HG03575 (cell line): ENCODE measurements around the gene MKI67.

Source experiments
- ATAC-seq: cut with Tn5 transposase; IDR thresholded peaks from one replicate; pipeline ENCODE4 v1.9.1; 2021; ENCODE audit not compliant: unreplicated experiment, insufficient number of reproducible peaks, low FRiP score; ENCODE audit errors: extremely low read depth

The MKI67 gene

DNA sequence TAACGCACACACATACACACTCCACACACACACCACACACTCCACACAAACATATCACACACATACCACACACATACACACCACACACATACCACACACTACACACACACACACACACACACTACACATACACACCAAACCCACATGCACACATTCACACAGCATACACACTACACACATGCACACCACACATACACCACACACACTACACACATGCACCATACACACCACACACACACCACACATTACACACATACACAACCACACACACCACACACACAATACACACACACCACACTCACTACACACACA, 66.3 kb downstream of the MKI67 start:
- no peak for ATAC-seq

DNA sequence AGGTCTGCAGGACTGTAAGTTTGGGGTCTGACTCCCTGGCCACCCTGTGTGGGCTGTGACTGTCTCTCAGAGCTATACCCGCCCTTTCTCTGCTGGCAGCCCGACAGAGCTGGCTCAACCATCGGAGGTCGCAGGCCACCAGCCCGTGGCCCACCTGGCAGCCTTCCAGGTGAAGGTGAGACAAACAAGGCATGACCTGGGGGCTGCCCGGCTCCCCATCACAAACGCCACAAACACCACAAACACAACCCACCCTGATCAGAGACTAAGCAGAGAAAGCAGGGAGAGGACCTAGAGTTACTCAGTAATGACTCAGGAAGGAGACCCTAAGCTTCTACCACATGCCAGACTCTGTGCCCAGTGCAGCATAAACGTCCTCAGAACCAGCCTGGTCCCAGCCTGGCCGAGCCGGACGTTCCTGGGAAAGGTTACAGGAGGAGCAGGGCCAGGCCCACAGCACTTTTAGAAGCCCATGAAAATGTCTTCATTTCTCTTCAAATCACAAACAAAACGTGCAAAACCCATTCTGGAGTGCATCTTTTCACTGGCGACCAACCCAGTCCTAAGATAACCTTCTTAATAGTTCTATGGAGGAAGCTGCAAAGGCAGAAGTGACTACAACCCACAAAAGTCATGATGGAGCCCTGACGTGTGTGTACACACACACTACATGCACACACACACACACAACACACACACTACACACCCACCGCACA, 66.8 kb downstream of the MKI67 start:
- ATAC-seq: no peak

DNA sequence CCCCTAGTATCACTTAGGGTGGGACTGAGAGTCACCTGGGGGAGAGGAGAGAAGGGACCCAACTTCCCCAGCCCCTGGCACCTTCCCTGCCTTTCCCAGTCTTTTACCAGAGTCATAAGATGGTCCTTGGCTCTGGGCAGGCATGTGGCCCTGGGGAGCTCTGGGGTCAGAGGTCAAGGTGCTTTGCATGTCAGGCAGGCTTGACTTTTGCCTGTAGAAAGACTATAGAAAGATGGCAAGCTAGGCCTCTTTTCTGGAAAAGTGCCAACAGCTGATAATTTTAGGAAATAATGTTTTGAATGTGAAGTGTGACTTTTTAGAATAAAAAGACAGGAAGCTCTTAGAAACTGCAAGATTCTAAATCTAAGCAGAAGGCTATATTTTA, 67.5 kb downstream of the MKI67 start:
- no peak for ATAC-seq

DNA sequence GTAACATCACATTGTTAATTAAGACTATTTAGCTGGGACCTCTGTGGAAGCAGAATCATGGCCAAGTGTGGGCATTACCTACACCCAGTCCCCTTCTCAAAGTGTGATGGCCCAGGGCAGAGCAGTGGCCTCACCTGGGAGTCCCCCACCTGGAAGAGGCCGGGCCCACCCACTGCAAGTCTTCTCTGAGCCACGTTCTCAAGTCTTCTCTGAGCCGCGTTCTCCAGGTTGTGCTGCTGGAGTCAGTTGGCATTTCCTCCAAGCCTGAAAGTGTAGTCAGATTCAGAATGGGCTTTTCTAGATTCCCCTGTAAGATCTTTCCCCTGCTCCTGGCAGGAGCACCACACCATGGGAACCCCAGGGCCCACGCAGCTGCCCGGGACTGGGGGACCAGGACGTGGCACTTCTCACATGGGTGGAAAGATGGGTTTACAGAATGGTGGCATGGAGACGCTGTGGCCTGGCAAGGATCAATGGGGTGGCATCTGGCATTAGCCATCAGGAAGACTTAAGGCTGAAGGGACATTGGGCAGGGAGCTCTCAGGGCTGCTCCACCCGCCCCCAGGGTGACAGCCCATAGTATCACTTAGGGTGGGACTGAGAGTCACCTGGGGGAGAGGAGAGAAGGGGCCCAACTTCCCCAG, 68.0 kb downstream of the MKI67 start:
- no peak for ATAC-seq

DNA sequence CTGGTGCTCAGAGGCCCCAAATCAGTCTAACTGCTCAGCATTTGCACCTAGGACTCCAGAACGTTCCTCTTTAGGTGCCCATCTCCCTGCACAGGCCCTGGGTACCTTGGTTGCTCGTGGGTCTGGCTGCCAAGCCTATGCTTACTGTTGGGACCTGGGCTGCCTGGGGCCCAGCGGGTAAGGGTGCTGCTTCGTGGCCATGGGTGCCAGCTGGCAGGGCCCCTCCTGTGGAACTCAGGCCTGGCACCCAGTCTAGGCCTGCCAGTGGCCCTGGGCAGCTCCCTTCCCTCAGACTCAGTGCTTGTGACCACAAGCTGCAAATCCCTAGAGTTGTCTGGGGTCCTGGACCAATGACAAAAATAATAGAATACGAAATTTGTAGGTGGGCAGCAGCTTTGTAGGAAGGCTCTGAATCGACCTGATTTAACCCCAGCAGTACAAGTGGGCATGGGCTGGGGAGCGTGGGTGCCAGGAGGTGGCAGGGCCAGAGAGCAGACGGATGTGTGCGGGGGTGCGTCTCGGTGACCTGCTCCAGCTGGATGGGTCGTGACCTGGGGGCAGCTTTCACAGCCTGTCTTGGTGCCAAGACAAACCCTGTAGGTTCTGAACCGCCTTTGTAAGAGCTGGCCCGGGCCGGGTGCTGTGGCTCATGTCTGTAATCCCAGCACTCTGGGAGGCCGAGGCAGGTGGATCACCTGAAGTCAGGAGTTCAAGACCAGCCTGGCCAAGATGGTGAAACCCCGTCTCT, 69.7 kb downstream of the MKI67 start:
- no peak for ATAC-seq

DNA sequence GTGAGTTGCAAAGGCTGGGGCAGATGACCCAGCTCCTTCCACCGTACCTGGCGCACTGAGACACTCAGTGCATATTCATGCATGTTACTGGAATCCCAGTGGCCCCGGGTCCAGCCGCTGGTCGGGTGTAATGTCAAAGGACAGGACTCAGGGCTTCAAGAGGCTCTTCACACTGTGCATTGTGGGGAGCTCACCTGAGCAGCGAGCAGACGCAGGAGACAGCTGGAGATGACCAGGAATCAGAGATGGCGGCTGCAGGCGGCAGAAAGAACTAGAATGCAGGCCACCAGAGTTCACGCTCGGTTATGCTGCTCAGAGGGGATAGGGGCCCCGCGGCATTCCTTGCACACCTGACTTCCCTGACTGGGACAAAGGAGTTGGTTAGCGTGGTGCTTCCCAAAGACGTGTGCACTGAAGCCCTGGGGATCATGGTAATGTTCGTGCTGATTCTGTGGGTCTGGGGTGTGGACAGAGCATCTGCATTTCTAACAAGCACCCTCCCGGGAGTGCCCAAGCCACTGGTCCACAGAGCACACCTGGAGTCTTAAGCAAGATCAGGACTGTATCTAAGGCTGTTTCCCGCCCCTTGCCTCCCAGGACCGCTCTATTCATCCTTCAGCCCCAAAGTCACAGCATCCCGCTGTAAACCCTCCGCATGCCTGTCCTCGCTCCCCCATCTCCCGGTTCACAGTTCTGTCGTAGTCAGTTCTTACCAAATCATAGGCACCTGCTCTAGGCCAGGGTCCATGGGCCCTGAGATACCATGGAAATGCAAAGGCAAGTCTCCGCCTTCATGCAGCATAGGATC, 71.0 kb downstream of the MKI67 start:
- no peak for ATAC-seq

DNA sequence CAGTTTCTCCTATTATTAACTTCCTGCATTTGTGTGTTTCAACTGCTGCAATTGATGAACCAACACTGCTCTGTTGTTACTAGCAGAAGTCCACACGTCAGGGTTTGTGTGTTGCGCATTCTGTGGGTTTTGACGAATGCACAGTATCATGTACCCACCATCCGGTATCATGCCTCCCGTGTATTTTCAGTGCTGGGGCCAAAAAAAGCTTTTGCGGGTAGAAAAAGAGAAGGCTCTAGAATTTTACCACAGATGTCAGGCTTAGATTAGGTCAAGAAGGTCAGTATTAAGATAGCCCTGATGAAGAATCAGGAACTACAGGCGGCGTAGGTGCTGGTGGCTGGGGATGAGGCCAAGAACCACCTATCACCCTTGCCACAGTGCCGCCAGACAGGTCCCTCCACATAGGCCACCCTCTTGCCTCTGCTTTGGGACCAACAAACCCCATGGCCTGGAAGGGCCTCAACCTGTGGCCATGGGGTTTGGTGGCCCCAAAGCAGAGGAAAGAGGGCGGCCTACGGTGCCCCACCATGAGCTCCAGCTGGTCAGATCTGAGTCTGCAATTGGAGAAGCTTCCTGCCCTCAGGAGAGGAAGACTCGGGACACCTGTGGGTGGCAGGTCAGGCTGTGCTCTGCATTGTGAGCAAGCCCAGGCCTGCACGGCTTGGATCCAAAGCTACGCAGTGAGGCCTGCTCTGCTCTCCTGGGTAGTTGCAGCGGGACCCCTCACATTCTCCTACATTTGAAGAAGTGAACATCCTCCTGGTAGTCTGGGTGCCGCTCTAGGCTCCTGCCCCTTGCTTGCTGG, 71.9 kb downstream of the MKI67 start:
- ATAC-seq: no peak

DNA sequence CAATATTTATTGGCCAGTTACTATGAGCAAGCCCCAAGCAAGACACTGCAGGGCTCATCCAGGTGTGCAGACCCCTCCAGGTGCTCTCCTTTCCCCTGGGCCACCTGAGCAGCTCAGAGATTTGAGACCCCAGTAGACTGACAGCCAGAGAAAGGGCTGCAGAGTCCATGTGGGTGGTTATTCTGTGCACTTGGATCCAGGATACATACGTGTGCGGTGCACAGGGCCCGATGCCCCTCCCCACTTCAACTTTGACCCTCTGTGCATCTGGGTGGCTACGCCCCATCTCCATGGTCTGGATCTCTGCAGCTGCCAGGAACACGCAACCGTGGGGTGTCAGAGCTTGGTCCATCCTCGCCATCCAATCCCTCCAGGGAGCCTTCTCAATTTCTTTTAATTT, 72.9 kb downstream of the MKI67 start:
- no peak for ATAC-seq

DNA sequence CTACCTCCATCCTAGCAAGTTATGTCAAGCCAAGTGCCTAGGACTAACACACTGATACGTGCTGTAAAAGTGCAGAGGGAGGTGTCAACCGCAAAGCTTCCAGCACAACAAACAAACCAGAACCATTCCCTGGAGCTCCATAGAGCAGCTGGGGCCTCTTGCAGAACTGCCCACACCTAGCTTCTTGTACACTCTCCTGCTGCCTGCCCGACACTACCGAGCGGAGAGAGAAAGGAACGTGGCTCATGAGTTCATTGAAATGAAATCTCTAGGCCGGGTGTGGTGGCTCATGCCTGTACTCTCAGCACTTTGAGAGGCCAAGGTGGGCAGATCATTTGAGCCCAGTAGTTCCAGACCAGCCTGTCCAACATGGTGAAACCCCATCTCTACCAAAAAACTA, 73.5 kb downstream of the MKI67 start:
- no peak for ATAC-seq

DNA sequence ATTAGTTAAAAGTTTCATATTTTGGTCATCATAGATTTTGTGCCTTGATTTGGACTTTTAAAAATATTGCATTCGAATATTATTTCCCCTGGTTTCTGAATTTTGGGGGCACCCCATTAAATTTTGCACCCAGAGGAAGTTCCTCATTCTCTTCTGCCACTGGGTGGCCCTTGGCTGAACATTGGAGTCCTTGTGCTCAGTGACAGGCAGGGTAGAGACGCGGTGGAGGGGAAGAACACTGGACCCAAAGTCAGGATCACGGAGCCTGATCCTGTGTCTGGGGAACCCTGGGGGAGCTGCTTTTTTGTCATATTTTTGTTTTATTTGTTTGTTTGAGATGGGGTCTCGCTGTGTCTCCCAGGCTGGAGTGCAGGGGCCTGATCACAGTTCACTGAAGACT, 74.7 kb downstream of the MKI67 start:
- no peak for ATAC-seq

DNA sequence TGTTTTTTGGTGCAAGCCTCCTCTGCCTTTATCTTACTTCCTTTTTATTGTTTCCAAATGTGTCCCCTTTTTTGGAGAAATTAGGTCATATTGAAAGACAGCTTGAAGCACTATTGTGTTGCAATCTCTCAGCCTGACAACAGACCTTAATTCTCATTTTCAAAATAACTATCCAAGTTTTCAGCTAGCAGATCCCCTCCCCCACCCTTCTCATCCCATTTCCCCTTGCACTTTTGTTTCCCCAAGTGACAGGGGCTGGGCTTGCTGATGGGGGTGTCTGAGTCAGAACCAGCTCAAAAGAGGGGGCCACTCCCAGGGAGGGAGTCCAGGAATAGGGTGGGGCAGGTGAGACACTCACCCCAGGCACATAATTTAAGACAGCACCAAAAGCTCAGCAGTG, 75.3 kb downstream of the MKI67 start:
- ATAC-seq: no peak

DNA sequence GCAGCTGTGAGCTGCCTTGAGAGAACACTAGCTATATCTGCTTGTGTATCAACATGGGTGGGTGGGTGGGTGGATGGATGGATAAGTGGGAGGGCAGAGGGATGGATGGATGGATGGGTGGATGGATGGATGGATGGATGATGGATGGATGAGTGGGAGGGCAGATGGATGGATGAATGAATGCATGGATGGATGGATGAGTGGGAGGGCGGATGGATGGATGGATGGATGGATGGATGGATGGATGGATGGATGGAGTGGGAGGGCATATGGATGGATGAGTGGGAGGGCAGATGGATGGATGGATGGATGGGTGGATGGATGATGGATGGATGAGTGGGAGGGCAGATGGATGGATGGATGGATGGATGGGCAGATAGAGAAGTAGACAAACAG, 76.1 kb downstream of the MKI67 start:
- no peak for ATAC-seq

DNA sequence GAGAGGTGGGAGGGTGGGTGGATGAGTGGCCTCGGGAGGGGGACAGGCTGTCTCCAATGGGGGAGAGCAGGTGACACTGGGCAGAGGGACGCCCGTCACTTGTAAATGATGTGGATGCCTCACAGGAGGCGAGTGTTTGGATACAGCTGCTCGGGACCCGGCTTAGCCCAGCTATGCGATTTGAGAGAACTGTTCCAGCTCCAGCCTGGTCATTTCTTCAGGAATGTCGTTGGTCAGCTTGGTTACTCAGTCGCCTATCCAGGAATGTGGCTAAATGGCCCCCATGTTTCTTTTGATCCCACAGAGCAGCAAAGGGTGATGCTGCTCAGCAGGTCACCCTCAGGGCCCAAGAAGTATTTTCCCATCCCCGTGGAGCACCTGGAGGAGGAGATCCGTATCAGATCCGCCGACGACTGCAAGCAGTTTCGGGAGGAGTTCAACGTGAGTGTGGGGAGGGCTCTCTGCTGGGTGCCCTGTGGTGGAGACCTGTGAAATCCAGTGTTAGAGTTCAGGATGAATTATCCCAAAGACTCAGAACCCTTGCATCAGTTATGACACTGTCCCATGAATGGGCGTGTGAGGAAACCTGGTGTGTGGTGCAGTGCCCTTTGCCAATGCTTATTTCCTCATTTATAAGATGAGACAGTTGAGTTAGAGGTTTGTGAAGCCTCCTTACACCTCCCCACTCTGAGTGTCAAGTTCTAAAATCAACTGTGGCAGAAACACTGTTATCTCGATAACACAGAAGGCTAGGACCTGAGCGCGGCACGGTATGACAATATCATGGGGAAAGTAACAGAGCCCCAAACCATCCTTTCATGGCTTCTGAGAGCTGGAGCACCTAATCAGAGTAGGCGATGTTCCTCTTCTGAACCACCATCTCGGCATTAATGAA, 76.8 kb downstream of the MKI67 start:
- no peak for ATAC-seq

DNA sequence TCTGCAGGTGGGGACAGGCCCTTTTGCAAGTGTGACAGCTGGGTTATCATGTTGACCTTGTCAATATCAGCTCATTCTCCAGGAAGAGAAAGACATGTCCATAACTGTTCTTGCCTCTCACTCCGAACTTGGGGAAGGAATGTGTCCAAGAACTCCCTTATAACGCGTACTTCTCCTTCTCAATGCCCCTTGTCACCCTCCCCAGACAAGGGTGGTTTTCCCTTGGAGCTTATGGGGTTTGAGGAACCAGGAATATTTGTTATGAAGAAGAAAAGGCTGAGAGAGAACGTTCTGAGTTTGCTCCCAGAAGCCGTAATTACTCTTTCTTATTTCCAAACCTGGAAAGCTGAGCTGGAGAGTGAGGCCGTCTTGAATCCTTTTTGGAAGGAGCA, 77.4 kb downstream of the MKI67 start:
- no peak for ATAC-seq

DNA sequence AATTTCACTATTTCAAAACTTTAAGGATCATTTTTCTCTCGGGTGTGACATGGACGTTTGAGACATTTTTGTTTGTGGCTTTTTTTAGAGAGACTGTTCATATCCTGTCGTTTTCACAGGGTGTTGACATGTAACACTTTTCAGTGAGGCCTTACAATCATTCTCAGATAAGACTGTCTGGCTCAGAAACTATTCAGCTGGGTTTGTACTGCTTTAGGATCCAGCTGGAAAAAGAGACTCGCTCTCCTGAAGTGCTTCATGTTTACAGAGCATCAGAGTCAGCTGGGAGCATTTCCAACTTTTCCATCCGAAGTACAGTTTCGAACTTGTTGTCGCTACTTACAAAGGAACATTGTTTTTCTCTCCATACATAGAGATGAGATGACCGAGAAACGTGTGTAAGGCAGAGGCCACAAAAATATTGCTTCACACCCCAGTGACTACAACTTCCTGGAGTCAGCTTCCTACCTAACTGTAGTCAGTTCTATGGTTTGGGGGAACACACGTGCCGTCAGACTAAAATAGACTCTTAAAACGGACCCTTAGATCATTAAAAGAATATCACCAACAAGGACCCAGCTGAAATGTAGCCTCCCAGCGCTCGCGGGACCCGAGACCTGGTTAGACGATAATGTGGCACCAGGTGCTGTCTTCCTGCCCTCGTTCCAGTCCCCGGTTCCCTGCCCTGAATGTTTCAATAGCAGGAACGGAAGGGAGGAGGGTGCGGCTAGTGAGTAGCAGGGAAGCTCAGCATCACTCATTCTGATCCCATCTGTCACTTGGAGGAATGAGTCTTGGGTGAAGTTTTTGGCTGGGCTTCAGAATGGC, 78.0 kb downstream of the MKI67 start:
- peak; percentile 40 for ATAC-seq

DNA sequence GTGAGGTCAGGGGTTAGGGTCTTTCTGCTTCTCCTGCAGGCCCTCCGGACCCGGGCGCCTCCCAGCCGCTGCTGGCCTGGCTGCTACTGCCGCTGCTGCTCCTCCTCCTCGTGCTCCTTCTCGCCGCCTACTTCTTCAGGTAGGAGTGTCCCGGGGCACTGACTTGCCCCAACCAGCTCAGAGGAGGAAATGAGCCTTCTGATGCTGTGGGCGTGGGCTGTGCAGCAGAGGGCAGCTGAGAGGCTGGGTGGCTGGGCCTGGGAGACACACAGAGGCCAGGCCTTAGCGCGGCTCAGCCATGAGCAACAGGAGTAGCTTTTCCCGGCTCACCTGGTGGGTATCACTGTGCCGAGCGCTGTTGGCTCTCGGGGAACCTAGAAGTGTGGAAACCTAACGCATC, 78.9 kb downstream of the MKI67 start:
- peak; percentile 92 for ATAC-seq

DNA sequence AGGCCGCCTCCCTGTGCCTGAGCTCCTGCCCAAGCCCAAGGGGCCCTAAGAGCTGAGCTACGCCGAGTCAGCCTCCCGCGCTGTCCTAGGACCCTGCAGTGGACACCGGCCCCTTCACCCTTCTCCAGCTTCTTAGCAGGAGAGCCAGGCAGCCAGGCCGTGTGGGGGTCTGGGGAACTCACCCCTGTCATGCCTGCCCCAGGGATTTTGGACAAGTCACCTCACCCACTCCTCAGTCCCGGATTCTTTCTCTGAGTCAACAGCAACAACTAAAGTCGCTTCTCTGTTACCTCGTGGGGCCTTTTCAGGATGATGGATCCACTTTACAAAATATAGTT, 79.3 kb downstream of the MKI67 start:
- no peak for ATAC-seq
